Measurements from ENCODE around the gene BTRC.

BTRC gene

GRCh38 chr10:101425535-101425934, 71.6 kb downstream of the BTRC start:
- TF ChIP-seq POLR2AphosphoS5 (IDR thresholded peaks at IDR 0.05; ENCODE audit: low read depth) (no peak), CTCF (IDR thresholded peaks at IDR 0.05; ENCODE audit: insufficient read depth, low read length) (no peak)
- Histone ChIP-seq H3K4me3 (replicated peaks; ENCODE audit: insufficient read depth, low read length) (no peak overlapping the region), H3K27me3 (ENCODE audit: insufficient read depth, poor library complexity, severe bottlenecking) (no peaks in the 10 kb centered on the region), H3K27ac (replicated peaks) (no peak overlapping the region)
- no peak for DNase-seq (ENCODE audit: low read depth in 1 of 2, low spot score in 1 of 2)

GRCh38 chr10:101428036-101428435, 74.1 kb downstream of the BTRC start:
- H3K27ac ChIP-seq (replicated peaks), result no peak overlapping the region
- no peaks in the 10 kb centered on the region for H3K27me3 ChIP-seq (ENCODE audit: insufficient read depth, poor library complexity, severe bottlenecking)
- no peak for TF ChIP-seq REST (IDR thresholded peaks at IDR 0.05; ENCODE audit: insufficient replicate concordance, low read depth)
- TF ChIP-seq POLR2AphosphoS5 (IDR thresholded peaks at IDR 0.05; ENCODE audit: low read depth), result no peak
- no peak for TF ChIP-seq CTCF (IDR thresholded peaks at IDR 0.05; ENCODE audit: insufficient read depth, low read length)
- TF ChIP-seq SPI1 (IDR thresholded peaks at IDR 0.05; ENCODE audit: borderline replicate concordance, low read depth), result no peak
- no peak for TF ChIP-seq GABPA (IDR thresholded peaks at IDR 0.05; ENCODE audit: low read depth)
- DNase-seq (ENCODE audit: low read depth in 1 of 2, low spot score in 1 of 2), result no peak
- H3K4me3 ChIP-seq (replicated peaks; ENCODE audit: insufficient read depth, low read length), result no peak overlapping the region

GRCh38 chr10:101429423-101429822, 75.5 kb downstream of the BTRC start:
- TF ChIP-seq SPI1 (IDR thresholded peaks at IDR 0.05; ENCODE audit: borderline replicate concordance, low read depth), result no peak
- TF ChIP-seq REST (IDR thresholded peaks at IDR 0.05; ENCODE audit: insufficient replicate concordance, low read depth), result no peak
- TF ChIP-seq CTCF (IDR thresholded peaks at IDR 0.05; ENCODE audit: insufficient read depth, low read length), result no peak
- TF ChIP-seq POLR2AphosphoS5 (IDR thresholded peaks at IDR 0.05; ENCODE audit: low read depth), result no peak
- TF ChIP-seq GABPA (IDR thresholded peaks at IDR 0.05; ENCODE audit: low read depth), result no peak
- H3K4me3 ChIP-seq (replicated peaks; ENCODE audit: insufficient read depth, low read length), result no peak overlapping the region
- H3K27me3 ChIP-seq (ENCODE audit: insufficient read depth, poor library complexity, severe bottlenecking), result no peaks in the 10 kb centered on the region
- DNase-seq (ENCODE audit: low read depth in 1 of 2, low spot score in 1 of 2), result no peak
- H3K27ac ChIP-seq (replicated peaks), result no peak overlapping the region

DNA sequence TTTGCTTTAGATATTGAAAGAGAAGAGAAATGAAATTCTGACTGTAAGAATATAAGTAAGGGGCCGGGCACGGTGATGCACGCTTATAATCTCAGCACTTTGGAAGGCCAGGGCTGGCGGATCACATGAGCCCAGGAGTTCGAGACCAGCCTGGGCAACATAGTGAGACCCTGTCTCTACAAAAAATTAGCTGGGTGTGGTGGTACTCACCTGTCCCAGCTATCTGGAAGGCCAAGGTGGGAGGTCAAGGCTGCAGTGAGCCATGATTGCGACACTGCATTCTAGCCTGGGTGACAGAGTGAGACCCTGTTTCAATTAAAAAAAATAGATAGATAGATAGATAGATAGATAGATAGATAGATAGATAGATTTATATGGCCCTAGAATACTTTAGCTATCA, 82.3 kb downstream of the BTRC start:
- Histone ChIP-seq H3K27me3 (ENCODE audit: insufficient read depth, poor library complexity, severe bottlenecking) (no peaks in the 10 kb centered on the region), H3K4me3 (replicated peaks; ENCODE audit: insufficient read depth, low read length) (no peak overlapping the region), H3K27ac (replicated peaks) (no peak overlapping the region)
- DNase-seq (ENCODE audit: low read depth in 1 of 2, low spot score in 1 of 2), result no peak
- TF ChIP-seq CTCF (IDR thresholded peaks at IDR 0.05; ENCODE audit: insufficient read depth, low read length) (no peak), SPI1 (IDR thresholded peaks at IDR 0.05; ENCODE audit: borderline replicate concordance, low read depth) (no peak), POLR2AphosphoS5 (IDR thresholded peaks at IDR 0.05; ENCODE audit: low read depth) (no peak), REST (IDR thresholded peaks at IDR 0.05; ENCODE audit: insufficient replicate concordance, low read depth) (no peak), GABPA (IDR thresholded peaks at IDR 0.05; ENCODE audit: low read depth) (no peak)

Measured in HL-60 (cell line).